Heart left ventricle (tissue), 13 donors: ENCODE data around the gene CCDC47.

Experiments
- CTCF ChIP-seq, 12 donors: fragments of 200-600 bp; sonication (generic) in 4 of 12; IDR thresholded peaks; one replicate each; pipeline versions ENCODE4 v1.5.0 to v1.8.0; 2018 to 2022; ENCODE audit warnings: antibody characterized with exemption in 12 of 12, mild to moderate bottlenecking in 5 of 12
- POLR2A ChIP-seq, 2 donors: fragments of 450-650 bp; IDR thresholded peaks; one replicate each; pipeline ENCODE4 v1.6.1; 2017; ENCODE audit warnings: antibody characterized with exemption in 2 of 2, mild to moderate bottlenecking in 2 of 2, moderate library complexity in 2 of 2
- donor health status: ischemic (EF 13 %, LVEDD 7.1; RV severe dilation, severe dysfunction).
- donor health status: DM: no; HTN: yes; CAD: no.
- donor health status: DM: no; HTN: no; CAD: no.
- donor health status: ischemic (EF 25% LVEDD 6.9; RV normal size, moderate dysfunction).
- donor health status: ischemic (EF 25% LVEDD 5.7; RV mildly dilated, moderate dysfunction).
- donor health status: ischemic (EF 35%, LVEDD 5.7; RV mildly dilated, moderate dysfunction).
- donor health status: nonischemic (EF 11% LVEDD 7.7; RV severe dilation, severe dysfunction).
- donor health status: DM: yes; HTN: yes; CAD: no.
- donor health status: PGD.
- donor health status: ischemic (EF 29% LVEDD 5.4; RV normal size, mild dysfunction).
- donor health status: nonischemic (EF 23%, LVEDD 6.1; RV moderate dilation, normal function).

- no peak for TF ChIP-seq CTCF (IDR thresholded peaks at IDR 0.05)
- no peak for TF ChIP-seq POLR2A (IDR thresholded peaks at IDR 0.05)
Observed at GRCh38 chr17:63822537-63822936, 49.1 kb upstream of the CCDC47 start.
